GM18861 (cell line): ENCODE data around the gene CENPS.
"Not testable (repeated sequence)": the region's sequence is repeated elsewhere in the genome, so short reads cannot be mapped to it uniquely, and the experiment has no call there.

Source experiments
- ATAC-seq: cut with Tn5 transposase; IDR thresholded peaks from one replicate; pipeline ENCODE4 v1.9.1; 2021; ENCODE audit not compliant: unreplicated experiment

CENPS gene

GRCh38 chr1:10418741-10419140, 11.5 kb upstream of the CENPS start:
- ATAC-seq: not testable (repeated sequence)

DNA sequence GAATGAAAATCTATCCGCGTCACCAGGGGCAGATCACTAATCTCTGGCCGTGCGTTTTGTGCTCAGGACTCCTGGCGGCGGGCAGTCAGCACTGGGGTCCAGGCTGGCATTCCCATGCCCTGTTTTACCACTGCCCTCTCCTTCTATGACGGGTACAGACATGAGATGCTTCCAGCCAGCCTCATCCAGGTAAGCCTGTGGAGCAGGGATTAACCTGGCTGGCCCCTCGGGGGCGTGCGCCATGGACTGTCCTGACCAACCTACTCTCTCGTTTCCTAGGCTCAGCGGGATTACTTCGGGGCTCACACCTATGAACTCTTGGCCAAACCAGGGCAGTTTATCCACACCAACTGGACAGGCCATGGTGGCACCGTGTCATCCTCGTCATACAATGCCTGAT, 10.9 kb upstream of the CENPS start:
- ATAC-seq: no peak

DNA sequence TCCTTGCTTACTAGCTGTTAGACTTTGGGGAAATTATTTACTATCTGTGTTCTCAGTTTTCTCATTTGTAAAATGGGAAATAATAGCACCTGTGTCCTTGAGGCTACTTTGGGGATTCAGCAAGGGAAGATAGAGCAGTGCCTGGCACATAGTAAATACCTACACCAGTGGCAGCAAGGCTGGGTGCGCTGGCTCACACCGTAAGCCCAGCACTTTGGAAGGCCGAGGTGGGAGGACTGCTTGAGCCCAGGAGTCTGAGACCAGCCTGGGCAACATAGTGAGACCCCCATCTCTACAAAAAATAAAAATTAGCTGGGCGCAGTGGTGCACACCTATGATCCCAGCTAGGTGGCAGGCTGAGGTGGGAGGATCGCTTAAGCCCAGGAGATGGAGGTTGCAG, 8.6 kb upstream of the CENPS start:
- no peak for ATAC-seq

DNA sequence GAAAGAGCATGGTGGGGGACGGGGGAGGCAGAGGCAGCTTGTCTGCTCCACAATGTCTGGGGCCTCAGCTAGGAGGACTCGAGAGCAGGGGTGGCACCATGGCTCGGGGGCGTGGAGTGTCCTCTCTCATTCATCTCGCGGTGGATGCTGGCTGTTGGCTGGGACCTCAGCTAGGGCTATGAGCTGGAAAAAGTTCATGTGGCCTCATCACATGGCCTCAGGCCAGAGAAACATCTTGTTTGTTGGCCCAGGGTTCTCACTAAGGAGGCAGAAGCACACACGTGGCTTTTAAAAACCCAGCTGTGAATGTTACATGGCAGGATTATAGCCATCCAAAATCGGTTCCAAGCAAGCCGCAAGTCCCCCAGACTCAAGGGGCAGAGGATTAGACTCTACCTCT, 6.2 kb upstream of the CENPS start:
- ATAC-seq: no peak

GRCh38 chr1:10424651-10425050, 5.6 kb upstream of the CENPS start:
- no peak for ATAC-seq

GRCh38 chr1:10425826-10426534, 4.3 kb upstream of the CENPS start:
- not testable (repeated sequence) for ATAC-seq

DNA sequence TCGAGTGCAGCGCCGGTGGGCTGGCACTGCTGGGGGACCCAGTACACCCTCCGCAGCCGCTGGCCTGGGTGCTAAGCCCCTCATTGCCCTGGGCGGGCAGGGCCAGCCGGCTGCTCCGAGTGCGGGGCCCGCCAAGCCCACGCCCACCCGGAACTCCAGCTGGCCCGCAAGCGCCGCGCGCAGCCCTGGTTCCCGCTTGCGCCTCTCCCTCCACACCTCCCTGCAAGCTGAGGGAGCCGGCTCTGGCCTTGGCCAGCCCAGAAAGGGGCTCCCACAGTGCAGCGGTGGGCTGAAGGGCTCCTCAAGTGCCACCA, 3.7 kb upstream of the CENPS start:
- ATAC-seq: not testable (repeated sequence)

- no peak for ATAC-seq
Measured at GRCh38 chr1:10428984-10429383, 1.2 kb upstream of the CENPS start.

GRCh38 chr1:10429868-10430215, 391 bp upstream of the CENPS start:
- peak; percentile 15 for ATAC-seq

GRCh38 chr1:10431070-10431730, 967 bp downstream of the CENPS start:
- no peak for ATAC-seq

DNA sequence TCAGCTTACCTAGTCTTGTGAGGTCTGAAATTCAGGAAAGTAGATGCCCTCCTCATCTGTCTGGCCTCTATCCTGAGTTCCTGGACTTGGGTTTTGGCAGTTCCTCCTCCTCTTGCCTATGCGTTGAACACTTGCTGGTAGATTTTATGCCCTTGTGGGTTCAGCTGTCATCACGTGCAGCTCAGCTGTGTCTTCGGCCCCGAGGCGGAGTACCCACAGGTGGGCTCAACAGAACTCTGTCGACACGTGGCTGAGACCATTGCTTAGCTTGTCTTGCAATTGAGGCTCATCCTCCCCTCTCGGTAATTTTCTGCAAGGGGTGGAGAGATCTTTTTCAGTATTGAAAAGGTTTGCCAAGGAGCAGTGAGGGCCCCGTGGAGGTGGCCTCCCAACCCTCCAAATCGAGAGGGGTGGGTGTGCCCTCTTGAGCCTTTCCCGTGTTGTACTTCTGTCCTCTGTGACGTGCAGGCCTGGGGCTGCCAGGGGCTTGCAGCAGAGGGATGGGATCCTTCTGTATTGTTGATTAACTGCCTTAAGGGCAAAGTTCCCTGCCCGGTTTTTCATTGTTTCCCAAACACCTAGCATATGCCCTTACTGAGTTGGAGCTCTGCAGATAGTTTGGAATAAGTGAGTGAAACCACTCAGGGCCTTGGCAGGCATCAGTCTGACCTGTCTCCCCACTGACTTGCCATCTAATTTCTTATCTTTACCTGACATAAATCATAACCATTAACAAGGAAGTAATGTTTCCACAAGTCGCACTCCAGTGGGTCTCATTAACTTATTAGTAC, 2.9 kb downstream of the CENPS start:
- no peak for ATAC-seq

- no peak for ATAC-seq
Measured at GRCh38 chr1:10433790-10434189, 3.6 kb downstream of the CENPS start.

- ATAC-seq: no peak
Measured at GRCh38 chr1:10434590-10434989, 4.4 kb downstream of the CENPS start.

DNA sequence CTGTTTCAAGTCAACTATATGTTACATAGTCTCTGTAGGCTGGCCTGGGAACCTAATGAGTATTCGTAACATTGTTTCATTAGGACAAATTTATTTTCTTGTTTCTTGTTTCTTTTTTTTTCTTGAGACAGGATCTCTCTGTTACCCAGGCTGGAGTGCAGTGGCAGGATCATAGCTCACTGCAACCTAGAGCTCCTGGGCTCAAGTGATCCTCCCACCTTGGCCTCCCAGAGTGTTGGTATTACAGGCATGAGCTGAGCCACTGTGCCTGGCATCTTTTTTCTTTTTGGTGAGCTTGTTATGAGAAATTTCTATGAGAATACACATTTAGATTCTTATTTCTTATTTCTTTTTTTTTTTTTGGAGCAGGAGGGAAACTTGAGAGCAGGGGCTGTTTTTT, 6.8 kb downstream of the CENPS start:
- ATAC-seq: no peak

GRCh38 chr1:10438677-10439163, 8.5 kb downstream of the CENPS start:
- no peak for ATAC-seq

DNA sequence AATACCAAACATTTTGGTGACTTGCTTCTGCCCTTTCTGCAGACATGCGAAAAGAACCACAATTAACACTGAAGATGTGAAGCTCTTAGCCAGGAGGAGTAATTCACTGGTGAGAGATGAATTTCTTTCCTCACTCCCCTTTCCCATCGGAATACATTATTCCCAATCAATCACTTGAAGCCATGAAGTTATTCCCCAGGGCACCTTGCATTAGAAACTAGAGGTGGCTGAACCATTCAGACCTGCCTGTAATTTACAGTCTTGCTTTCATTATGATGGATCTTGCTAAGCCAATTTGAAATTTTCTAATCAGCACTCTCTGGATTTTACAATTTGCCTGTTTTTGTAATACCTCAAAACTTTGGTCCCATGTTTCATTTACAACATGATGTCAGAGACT, 10.1 kb downstream of the CENPS start:
- ATAC-seq: no peak

- ATAC-seq: no peak
Measured at GRCh38 chr1:10440794-10441193, 10.6 kb downstream of the CENPS start.

GRCh38 chr1:10444248-10444647, 14.0 kb downstream of the CENPS start:
- no peak for ATAC-seq

DNA sequence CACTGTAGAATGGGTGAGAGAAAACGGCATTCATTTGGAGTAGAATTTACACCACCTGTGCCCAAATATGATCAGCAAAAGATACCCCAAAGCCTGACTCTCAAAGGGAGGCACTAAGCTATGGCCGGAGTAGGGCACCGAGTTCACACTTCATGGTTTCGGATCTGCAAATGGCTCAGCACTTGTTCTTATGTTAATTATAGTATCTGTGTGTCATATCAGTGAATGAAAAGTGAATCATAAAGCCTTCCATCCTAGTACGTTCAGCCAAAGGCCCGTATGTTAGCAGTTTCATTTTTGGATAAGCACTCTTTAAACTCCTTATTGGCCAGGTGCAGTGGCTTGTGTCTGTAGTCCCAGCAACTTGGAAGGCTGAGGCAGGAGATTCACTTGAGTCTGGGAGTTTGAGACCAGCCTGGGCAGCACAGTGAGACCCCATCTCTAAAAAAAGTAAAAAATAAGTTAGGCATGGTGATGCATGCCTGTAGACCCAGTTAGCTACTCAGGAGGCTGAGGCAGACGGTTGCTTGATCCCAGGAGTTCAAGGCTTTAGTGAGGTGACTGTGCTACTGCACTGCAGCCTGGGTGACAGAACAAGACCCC, 14.7 kb downstream of the CENPS start:
- no peak for ATAC-seq

- ATAC-seq: no peak
Measured at GRCh38 chr1:10446790-10447422, 16.7 kb downstream of the CENPS start.

DNA sequence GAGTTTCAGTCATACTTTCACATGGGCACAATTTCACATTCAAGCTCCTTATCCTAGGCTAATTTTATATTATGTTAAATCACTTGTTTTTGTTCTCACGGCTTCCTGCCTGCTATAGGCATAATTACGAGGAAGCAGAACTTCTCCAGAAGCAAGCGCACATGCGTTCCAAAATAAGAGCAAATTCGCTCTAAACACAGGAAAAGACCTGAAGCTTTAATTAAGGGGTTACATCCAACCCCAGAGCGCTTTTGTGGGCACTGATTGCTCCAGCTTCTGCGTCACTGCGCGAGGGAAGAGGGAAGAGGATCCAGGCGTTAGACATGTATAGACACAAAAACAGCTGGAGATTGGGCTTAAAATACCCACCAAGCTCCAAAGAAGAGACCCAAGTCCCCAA, 19.5 kb downstream of the CENPS start, which contains the start of gene CORT:
Gene CORT, plus strand, starts transcription at position 281 of the 400 bp plus-strand sequence. CDS start 193 bp downstream, outside the sequence.
- no peak for ATAC-seq
